ENCODE results near the gene TBCD.
A peak's percentile ranks its signal among the peaks of the same experiment; 100 is the strongest.

Gene TBCD

DNA sequence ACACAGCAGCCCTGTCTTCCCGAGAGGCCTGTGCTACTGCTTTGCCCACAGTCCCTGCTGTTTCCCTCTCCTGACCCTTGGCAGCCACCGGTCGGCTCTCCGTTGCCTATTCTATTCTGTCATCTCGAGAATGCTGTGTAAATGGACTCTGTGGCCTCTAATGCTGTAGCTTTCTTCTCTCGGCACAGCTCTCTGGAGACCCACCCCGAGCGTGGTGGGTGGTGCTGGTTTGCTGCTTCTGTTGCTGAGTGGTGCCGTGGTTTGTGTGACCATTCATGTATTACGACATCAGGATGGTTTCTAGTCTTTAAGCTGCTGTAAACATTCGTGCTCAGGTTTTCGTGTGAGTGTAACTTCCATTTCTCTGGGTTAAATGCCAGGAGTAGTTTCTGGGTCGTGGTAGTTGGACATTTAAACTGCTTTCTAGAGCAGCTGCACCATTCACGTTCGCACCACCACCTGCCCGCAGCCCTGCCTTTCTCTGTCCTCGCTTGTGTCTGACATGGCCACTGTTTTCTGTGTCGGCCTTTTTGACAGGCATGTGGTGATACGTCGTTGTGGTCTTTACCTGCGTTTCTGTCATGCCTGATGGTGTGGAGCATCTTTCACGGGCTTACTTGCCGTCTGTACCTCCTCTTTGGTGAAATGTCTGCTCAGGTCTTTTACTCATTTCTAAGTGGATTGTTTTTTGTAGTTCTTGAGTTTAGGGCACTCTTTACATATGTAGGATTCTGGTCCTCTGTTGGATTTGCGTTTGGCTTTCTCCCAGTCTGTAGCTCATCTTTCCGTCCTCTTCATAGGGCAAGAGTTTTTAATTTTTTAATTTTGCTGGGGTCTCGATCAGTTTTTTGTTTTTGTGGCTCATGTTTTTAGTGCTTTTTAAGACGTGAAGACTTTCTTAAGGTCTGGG, 135.6 kb downstream of the TBCD start:
- Mint-ChIP-seq H3K9me3 (no peaks in the 10 kb centered on the region), H3K4me1 (peaks cover 54% of the 10 kb centered on the region), H3K4me3 (peak overlapping the region; percentile 18), H3K27ac (ENCODE audit: low read depth) (peak overlapping the region; percentile 90), H3K36me3 (ENCODE audit: insufficient read depth) (peaks cover 33% of the 10 kb centered on the region), H3K27me3 (no peaks in the 10 kb centered on the region)
- DNase-seq (ENCODE audit: low spot score in 2 of 2) (no peak), ATAC-seq (replicated peaks; ENCODE audit: extremely low read depth, poor library complexity, severe bottlenecking) (no peak)

DNA sequence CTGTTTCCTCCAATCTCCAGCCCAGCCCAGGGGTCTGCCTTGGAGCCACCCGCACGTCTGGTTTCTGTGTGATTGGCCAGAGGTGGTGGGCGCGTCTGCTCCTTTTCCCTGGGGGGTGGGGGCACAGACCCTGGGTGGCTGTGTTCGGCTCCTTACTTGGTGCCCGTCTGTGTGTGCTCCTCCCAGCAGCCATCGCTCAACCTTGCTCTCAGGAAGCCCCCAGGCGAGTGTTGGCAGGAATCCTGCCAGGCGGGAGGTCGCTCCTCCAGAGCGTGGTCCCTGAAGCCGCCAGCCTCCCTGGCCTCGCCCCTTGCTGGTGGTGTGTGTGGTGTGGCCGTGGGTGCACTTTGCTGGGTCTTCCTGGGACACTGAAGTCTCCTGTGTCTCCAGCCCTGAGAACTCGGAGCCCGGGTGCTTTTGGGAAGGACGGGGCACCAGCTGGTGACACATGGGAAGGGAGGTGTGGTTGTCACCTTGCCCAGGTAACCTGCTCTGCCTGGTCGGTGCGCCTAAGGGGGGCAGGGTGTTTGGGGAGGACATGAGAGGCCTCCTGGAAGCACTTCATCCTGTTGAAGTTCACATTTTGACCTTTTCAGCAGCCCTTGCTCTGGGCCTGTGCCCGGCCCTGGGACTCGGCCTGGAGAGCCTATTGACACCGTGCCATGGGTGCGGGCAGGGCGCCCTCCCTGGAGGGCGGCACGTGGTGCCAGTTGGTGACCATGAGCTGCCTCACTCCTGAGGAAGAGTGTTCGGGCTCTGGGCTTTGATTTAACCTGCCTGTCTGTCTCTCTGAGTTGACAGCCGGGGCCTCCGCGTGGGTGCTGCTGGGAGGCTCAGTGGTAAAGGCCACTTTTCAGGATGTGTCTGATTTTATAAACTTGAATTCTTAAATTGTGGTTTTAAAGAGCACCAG, 137.0 kb downstream of the TBCD start:
- ATAC-seq (replicated peaks; ENCODE audit: extremely low read depth, poor library complexity, severe bottlenecking) = no peak
- Mint-ChIP-seq H3K4me3 (no peak overlapping the region), H3K4me1 (peaks cover 54% of the 10 kb centered on the region), H3K36me3 (ENCODE audit: insufficient read depth) (peaks cover 30% of the 10 kb centered on the region), H3K9me3 (no peaks in the 10 kb centered on the region), H3K27me3 (no peaks in the 10 kb centered on the region), H3K27ac (ENCODE audit: low read depth) (no peak overlapping the region)
- no peak for DNase-seq (ENCODE audit: low spot score in 2 of 2)

DNA sequence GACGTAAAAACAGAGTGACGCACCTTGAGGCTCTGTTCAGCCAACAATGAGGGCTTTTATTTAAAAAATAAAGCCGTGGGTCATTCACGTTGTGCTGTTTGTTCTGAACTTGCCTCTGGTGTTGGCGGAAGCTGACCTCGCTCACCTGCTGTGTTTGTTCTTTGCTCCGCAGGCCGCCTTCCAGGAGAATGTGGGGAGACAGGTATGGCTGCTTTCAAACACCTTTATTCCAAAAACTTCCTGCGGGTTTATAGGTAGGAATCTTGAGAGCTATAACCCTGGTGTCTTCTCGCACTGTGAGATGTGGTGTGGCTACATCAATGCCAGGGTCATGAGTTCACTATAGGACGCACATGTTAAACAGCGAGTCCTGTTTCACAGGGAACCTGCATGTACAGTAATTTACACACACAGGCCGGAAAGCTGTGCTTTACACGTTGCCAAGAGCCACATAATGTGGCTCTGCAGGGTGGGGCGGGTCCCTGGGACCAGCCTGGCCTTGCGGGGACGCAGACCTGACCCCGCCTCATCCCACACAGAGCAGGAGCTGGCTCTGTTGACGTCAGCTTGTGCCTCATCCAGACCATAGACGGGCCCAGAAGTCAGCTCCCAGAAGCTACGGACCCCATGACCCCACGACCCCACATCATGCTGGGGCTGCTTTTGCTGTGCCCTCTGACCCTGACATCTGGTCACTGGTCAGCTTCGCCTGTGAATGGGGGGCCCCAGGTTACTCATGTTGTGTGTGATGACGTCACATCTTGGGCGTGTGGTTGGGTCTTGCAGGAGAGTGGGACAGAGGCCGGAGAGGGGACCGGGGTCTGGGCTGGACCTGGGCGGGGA, 137.9 kb downstream of the TBCD start:
- DNase-seq (ENCODE audit: low spot score in 2 of 2) (no peak), ATAC-seq (replicated peaks; ENCODE audit: extremely low read depth, poor library complexity, severe bottlenecking) (no peak)
- Mint-ChIP-seq H3K27me3 (no peaks in the 10 kb centered on the region), H3K9me3 (no peaks in the 10 kb centered on the region), H3K4me3 (no peak overlapping the region), H3K27ac (ENCODE audit: low read depth) (no peak overlapping the region), H3K36me3 (ENCODE audit: insufficient read depth) (peaks cover 23% of the 10 kb centered on the region), H3K4me1 (peaks cover 50% of the 10 kb centered on the region)

DNA sequence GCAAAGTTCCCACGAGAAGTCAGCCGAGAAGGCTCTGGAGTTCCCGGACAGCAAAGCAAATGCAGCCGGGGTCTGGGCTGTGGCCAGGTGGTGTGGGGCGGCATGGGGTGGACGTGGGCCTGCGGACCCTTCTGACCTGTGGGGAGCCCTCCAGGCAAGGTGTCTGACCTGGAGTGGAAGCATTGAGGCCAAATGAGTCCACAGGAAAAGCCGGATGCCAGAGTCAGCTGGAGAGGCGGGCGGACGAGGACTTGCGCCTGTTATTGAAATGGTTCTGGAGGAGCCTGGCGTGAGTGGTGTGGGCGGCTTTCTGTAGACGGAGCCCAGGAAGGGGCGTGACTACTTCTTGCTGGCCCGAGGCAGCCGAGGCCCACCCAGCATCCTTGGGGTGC, 138.5 kb downstream of the TBCD start:
- peaks cover 21% of the 10 kb centered on the region for H3K36me3 Mint-ChIP-seq (ENCODE audit: insufficient read depth)
- no peak overlapping the region for H3K4me3 Mint-ChIP-seq
- H3K4me1 Mint-ChIP-seq = peaks cover 46% of the 10 kb centered on the region
- H3K27ac Mint-ChIP-seq (ENCODE audit: low read depth) = peak overlapping the region; percentile 54
- no peak for DNase-seq (ENCODE audit: low spot score in 2 of 2)
- H3K9me3 Mint-ChIP-seq = no peaks in the 10 kb centered on the region
- H3K27me3 Mint-ChIP-seq = no peaks in the 10 kb centered on the region
- no peak for ATAC-seq (replicated peaks; ENCODE audit: extremely low read depth, poor library complexity, severe bottlenecking)

DNA sequence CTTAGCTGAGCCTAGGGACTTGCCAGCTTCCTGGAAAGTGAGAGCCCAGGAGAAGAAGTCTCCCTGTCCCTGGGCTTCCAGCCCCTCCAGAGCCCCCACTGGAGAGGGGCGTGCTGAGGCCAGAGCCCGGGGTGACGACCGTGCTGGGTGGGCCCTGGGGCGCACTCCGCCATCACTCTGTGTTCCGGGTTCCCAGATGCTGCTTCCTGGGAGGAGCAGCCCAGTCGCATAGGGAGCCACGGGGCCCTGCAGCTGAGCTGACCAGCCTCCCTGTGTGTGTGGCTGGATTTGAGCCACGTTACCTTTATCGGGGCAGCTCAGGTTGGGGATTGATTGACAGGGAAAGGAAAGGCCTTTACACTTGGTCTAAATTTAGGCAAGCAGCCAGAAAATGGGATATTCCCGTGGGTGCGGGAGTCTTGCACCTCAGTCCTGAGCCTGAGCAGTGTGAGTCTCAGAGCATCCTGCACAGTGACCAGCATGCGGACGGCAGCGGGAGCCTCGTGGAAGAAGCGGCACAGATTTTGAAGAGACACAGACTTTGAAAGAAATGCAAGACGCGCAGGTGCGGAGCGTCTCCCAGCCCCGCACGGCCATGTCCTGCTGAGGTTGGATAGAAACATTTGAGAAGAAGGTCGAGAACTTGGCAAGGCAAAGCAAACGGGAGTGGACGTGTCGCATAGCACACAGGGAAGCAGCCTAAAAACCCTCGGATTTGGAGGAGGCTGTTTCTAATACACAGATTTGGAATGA, 139.2 kb downstream of the TBCD start:
- H3K27me3 Mint-ChIP-seq = no peaks in the 10 kb centered on the region
- ATAC-seq (replicated peaks; ENCODE audit: extremely low read depth, poor library complexity, severe bottlenecking) = no peak
- no peaks in the 10 kb centered on the region for H3K9me3 Mint-ChIP-seq
- no peak overlapping the region for H3K4me3 Mint-ChIP-seq
- H3K36me3 Mint-ChIP-seq (ENCODE audit: insufficient read depth) = peaks cover 20% of the 10 kb centered on the region
- peaks cover 45% of the 10 kb centered on the region for H3K4me1 Mint-ChIP-seq
- H3K27ac Mint-ChIP-seq (ENCODE audit: low read depth) = peak overlapping the region; percentile 54
- DNase-seq (ENCODE audit: low spot score in 2 of 2) = no peak

DNA sequence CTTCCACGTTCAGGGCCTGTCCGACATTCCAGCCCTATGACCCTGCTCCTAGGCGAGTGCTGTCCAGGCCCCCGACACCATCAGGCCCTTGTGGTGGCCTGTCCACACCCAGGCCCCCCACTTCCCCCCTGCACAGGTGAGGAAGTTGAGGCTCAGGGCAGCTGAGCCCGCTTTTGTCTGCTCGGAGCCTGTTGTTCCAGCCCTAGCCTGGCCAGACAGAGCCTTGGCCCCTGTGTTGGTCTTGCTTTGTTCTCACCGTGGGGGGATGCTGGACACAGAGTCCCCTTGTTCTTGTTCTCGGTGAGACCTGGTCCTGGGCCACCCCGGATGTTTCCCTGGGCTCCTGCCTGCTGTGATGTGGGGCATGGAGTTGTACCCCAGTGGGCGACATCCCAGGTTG, 140.0 kb downstream of the TBCD start:
- Mint-ChIP-seq H3K27me3 (no peaks in the 10 kb centered on the region), H3K9me3 (no peaks in the 10 kb centered on the region), H3K4me3 (no peak overlapping the region), H3K4me1 (peaks cover 41% of the 10 kb centered on the region), H3K27ac (ENCODE audit: low read depth) (peak overlapping the region; percentile 86), H3K36me3 (ENCODE audit: insufficient read depth) (peaks cover 20% of the 10 kb centered on the region)
- DNase-seq (ENCODE audit: low spot score in 2 of 2) (no peak), ATAC-seq (replicated peaks; ENCODE audit: extremely low read depth, poor library complexity, severe bottlenecking) (no peak)

DNA sequence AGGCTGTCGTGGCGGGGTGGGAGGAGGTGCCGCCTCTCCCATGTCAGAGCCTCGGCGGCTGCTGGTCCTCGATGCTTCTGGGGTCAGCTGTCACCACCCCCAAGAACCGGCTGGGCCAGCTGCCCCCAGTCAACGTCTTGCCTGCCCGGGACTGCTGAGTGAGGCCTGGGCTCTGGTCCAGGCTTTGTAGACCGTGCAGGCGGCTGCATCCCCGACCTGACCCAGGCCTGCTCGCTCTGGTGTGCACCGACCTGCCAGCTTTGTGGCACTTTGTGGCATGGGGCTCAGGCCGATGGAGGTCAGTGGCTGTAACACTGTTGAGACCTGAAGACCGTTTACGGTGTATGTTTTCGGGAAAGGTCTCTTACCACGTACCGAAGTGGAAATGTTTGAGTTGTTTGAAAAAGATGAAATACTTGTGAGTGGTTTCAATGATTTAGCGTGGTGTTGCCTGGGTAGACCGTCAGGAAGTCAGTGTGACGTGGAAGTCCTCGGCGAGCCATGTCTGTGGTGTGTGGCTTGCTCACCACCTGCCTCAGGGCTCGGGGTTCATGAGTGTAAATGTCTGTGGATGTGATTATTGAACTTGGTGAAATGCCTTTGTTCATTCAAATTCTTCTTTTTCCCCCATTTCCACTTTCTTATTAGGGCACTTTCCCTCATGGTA, 141.2 kb downstream of the TBCD start:
- no peaks in the 10 kb centered on the region for H3K9me3 Mint-ChIP-seq
- H3K4me1 Mint-ChIP-seq = peaks cover 30% of the 10 kb centered on the region
- no peaks in the 10 kb centered on the region for H3K27me3 Mint-ChIP-seq
- ATAC-seq (replicated peaks; ENCODE audit: extremely low read depth, poor library complexity, severe bottlenecking) (peak; percentile 100), DNase-seq (ENCODE audit: low spot score in 2 of 2) (peak; percentile 42 to 83)
- peaks cover 24% of the 10 kb centered on the region for H3K36me3 Mint-ChIP-seq (ENCODE audit: insufficient read depth)
- H3K27ac Mint-ChIP-seq (ENCODE audit: low read depth) = peak overlapping the region; percentile 86
- peak overlapping the region; percentile 56 for H3K4me3 Mint-ChIP-seq

DNA sequence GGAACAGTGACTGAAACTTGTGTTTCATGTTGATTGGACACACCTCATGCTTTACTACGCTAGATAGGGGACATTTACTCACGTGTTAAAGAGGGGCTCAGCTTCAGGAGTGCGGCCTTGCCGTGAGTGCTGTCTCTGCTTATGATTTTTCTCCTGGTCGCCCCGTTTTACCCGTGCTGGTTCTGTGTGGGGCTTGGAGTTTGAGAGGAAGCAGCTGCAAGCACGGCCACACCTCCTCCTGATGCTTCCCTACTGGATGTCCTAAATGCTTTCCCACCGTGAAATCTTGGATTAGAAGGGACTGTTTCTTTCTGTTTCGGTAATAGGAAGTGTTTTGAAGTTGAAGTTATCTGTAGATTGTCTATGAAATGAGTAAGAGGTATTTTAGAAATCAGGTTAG, 141.9 kb downstream of the TBCD start:
- peak overlapping the region; percentile 56 for H3K4me3 Mint-ChIP-seq
- H3K9me3 Mint-ChIP-seq = no peaks in the 10 kb centered on the region
- H3K36me3 Mint-ChIP-seq (ENCODE audit: insufficient read depth) = peaks cover 22% of the 10 kb centered on the region
- DNase-seq (ENCODE audit: low spot score in 2 of 2) (no peak), ATAC-seq (replicated peaks; ENCODE audit: extremely low read depth, poor library complexity, severe bottlenecking) (no peak)
- peak overlapping the region; percentile 86 for H3K27ac Mint-ChIP-seq (ENCODE audit: low read depth)
- peaks cover 28% of the 10 kb centered on the region for H3K4me1 Mint-ChIP-seq
- H3K27me3 Mint-ChIP-seq = no peaks in the 10 kb centered on the region

DNA sequence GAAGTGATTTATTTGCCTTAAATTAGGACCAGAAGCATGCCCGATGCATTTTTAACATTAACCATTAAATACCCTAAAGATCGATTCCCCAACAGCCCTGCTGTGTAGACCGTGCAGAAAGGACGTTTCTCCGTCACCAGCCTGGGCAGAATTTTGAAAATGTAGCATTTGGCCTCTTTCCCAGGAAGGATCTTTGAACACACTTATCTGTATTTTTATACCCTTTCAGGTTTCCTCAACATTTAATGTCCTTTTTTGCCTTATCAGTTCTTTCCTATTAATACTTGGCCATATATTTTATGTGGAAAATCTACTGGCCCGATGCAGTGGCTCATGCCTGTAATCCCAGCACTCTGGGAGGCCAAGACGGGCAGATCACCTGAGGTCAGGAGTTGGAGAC, 142.5 kb downstream of the TBCD start:
- peaks cover 28% of the 10 kb centered on the region for H3K4me1 Mint-ChIP-seq
- peak overlapping the region; percentile 56 for H3K4me3 Mint-ChIP-seq

DNA sequence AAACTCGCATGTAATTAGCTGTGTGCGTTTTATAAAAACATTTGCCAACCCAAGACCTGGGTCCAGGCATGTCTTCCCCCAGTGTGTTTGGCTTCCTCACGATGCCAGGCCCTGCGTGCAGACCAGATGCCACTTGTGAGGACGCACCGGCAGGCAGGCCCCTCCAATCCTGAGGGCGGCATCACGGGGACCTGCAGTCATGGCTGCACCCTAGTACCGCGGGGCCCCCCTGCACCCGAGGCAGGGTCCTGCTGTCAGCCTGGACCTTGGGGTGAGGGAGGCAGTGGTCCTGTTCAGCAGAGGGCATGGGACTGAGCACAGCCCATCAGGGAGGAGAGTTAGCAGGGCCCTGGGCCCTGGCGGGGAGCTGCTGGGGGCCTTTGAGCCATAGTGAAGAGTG, 143.2 kb downstream of the TBCD start:
- Mint-ChIP-seq H3K27me3 (no peaks in the 10 kb centered on the region), H3K36me3 (ENCODE audit: insufficient read depth) (peaks cover 23% of the 10 kb centered on the region), H3K4me1 (peaks cover 32% of the 10 kb centered on the region), H3K9me3 (no peaks in the 10 kb centered on the region), H3K27ac (ENCODE audit: low read depth) (peak overlapping the region; percentile 82), H3K4me3 (no peak overlapping the region)
- no peak for ATAC-seq (replicated peaks; ENCODE audit: extremely low read depth, poor library complexity, severe bottlenecking)
- no peak for DNase-seq (ENCODE audit: low spot score in 2 of 2)

More for the DNA sequence above, 142.5 kb downstream of the TBCD start:
- no peaks in the 10 kb centered on the region for H3K27me3 Mint-ChIP-seq
- H3K27ac Mint-ChIP-seq (ENCODE audit: low read depth) = peak overlapping the region; percentile 86
- ATAC-seq (replicated peaks; ENCODE audit: extremely low read depth, poor library complexity, severe bottlenecking) (no peak), DNase-seq (ENCODE audit: low spot score in 2 of 2) (no peak)
- H3K9me3 Mint-ChIP-seq = no peaks in the 10 kb centered on the region
- H3K36me3 Mint-ChIP-seq (ENCODE audit: insufficient read depth) = peaks cover 25% of the 10 kb centered on the region

Measured in central memory CD8-positive, alpha-beta T cell (primary cell).